SH-SY5Y (cell line): Measurements from ENCODE around the gene PBRM1.

ENCODE experiments used
- GATA2 ChIP-seq: IDR thresholded peaks from 2 replicates; pipeline ENCODE4 v1.6.1; 2011; ENCODE audit warnings: mild to moderate bottlenecking, low read depth, low read length
- GATA3 ChIP-seq: IDR thresholded peaks from 2 replicates; pipeline ENCODE4 v1.6.1; 2011; ENCODE audit warnings: low read depth, mild to moderate bottlenecking, low read length, moderate library complexity

DNA sequence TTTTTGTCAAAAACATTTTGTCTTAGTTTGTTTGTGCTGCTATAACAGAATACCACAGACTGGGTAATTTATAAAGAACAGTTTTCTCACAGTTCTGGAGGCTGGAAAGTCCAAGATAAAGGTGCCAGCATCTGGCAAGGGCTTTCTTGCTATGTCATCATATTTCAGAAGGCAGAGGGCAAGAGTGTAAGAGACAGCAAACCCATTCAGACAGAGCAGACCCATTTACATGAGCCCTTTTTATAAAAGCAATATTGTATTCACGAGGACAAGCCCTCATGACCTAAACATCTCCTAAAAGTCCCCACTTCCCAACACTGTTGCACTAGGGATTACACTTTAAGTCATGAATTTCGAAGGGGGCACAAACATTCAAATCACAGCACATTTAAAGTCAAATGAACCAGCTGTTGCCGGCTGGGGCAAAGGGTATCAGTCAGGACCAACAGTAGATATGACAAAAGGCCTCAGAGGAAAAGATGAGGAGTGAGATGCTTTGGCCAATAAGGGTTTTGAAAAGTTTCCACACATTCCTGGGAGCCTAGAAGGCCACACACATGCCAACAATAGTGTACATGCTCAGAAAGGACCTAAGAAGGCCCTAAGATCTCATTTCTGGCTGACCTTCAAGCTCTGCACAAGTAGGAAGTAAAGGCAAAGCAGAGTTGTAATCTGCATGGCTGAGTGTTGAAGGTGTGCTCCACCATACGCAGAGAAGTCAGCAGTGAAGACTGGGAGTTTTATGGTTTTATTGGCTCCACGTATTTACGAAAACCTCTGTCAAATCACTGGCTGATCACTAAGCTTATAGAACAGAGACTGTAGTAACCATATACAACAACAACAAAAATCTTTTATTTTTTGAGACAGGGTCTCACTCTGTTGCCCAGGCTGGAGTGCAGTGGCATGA, 111.4 kb downstream of the PBRM1 start:
- no peak for TF ChIP-seq GATA2
- TF ChIP-seq GATA3: no peak
